Measurements from ENCODE around the gene MBD3L4.
"Not testable (repeated sequence)": the region's sequence is repeated elsewhere in the genome, so short reads cannot be mapped to it uniquely, and the experiment has no call there.

The MBD3L4 gene

DNA sequence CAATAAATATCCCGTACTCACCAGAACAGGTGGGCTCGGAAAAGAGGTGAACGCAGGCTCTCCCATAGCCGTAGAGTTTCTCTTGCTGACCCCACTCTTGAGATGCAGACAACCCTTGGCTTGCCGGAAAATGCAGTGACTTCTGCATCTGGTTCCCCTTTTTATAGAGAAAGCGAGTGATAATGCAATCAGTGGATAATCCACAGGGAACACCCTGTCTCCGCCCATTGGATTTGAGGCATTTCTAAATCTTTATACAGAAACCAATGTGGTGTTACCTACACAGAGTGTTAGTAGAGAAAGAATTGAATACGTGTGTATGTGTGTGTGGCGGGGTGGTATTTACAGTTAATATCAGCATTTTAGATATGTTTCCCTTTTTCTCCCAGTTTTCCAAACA lies at the start of gene MBD3L4:
Gene MBD3L4 (minus strand): TSS at position 101 of the 400 bp plus-strand sequence. CDS start 35 bp downstream, at position 66.
- POLR2A ChIA-PET: not testable (repeated sequence)

DNA sequence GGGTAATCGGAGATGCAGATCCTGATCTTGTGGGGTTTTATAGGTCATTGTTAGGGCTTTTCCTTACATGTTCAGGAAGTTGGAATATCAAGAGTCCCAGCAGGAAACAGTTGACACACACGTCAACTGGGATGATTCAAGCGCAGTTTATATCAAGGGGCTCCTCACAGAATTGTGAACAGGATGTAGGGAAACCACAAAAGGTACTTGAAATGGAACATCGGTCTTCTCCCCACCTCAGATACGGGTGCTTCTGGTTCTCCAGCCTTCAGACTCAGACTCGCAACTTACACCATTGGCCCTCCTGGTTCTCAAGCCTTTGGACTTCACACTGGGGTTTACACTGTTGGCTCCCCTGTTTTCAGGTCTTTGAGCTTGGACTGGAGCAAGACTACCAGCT lies 49.0 kb upstream of the MBD3L4 start:
- DNase-seq (ENCODE audit: extremely low spot score): no peak
- ChIA-PET CTCF (no interaction called here), POLR2A (no interaction called here)
- TF ChIP-seq, protein P1, sequence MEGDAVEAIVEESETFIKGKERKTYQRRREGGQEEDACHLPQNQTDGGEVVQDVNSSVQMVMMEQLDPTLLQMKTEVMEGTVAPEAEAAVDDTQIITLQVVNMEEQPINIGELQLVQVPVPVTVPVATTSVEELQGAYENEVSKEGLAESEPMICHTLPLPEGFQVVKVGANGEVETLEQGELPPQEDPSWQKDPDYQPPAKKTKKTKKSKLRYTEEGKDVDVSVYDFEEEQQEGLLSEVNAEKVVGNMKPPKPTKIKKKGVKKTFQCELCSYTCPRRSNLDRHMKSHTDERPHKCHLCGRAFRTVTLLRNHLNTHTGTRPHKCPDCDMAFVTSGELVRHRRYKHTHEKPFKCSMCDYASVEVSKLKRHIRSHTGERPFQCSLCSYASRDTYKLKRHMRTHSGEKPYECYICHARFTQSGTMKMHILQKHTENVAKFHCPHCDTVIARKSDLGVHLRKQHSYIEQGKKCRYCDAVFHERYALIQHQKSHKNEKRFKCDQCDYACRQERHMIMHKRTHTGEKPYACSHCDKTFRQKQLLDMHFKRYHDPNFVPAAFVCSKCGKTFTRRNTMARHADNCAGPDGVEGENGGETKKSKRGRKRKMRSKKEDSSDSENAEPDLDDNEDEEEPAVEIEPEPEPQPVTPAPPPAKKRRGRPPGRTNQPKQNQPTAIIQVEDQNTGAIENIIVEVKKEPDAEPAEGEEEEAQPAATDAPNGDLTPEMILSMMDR (IDR thresholded peaks at IDR 0.05; ENCODE audit: control extremely low read depth, extremely low read depth, low read depth, missing control alignments): no peak

More for the DNA sequence above, at the start of gene MBD3L4:
- DNase-seq (ENCODE audit: extremely low spot score); CTCF ChIA-PET: not testable (repeated sequence)

DNA sequence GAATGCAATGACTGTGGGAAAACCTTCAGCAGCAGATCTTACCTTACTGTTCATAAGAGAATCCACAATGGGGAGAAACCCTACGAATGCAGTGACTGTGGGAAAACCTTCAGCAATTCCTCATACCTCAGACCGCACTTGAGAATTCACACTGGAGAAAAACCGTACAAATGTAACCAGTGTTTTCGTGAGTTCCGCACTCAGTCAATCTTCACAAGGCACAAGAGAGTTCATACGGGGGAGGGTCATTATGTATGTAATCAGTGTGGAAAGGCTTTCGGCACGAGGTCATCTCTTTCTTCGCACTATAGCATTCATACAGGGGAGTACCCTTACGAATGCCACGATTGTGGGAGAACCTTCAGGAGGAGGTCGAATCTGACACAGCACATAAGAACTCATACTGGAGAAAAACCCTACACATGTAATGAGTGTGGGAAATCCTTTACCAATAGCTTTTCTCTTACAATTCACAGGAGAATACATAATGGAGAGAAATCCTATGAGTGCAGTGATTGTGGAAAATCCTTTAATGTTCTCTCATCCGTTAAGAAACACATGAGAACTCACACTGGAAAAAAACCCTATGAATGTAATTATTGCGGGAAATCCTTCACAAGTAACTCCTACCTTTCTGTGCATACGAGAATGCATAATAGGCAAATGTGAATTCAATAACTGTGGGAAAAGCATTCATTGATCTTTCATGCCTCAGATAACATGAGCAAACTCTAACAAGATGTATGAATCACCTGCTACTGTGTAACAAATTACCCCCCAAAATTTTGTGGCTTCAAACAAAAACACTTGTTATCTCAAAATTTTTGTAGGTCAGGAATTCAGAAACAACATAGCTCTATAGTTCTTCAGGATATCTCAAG lies 43.3 kb upstream of the MBD3L4 start:
- ChIA-PET CTCF (interaction anchor here (2.2 kb wide), 1 partner anchor 11 kb away, joined by 7 read pairs; no protein-coding TSS in a partner anchor), POLR2A (no interaction called here)

DNA sequence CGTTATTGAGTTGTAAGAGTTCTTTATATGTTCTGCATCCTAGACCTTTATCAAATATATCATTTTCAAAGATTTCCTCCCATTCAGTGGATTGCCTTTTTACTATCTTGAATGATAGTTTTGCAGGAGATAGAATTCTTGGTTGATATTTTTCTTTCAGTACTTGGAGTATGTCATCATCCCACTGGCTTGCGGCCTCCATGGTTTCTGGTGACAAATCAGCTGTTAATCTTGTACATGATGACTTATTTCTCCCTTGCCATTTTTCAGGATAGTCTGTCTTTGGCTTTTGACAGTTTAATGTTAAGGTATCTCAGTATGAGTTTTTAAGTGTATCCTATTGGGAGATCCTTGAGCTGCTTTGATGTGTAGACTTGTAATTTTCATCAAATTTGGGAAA lies 38.0 kb upstream of the MBD3L4 start:
- POLR2A ChIA-PET: no interaction called here
- DNase-seq (ENCODE audit: extremely low spot score): no peak
- CTCF ChIA-PET: no interaction called here

More for the DNA sequence above, 43.3 kb upstream of the MBD3L4 start:
- no peak for DNase-seq (ENCODE audit: extremely low spot score)
- TF ChIP-seq, protein P1 (IDR thresholded peaks at IDR 0.05; ENCODE audit: control extremely low read depth, extremely low read depth, low read depth, missing control alignments): no peak

DNA sequence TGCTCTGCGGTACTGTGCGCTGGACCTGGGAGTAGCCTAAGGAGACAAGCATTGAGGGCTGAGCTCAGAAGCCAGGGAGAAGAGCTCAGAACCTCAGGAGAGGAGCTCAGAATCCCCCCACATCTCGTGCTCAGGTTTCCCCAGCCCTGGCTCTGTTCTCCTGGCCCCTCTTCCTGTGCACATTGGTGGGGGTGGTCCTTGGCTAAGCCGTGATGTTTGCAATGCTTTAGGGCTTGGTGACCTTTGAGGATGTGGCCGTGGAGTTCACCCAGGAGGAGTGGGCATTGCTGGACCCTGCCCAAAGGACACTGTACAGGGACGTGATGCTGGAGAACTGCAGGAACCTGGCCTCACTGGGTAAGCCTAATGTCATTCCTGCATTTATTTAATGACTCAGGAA lies 36.2 kb upstream of the MBD3L4 start:
- DNase-seq (ENCODE audit: extremely low spot score): no peak
- POLR2A ChIA-PET: no interaction called here
- CTCF ChIA-PET: interaction anchor here (0.8 kb wide), 1 partner anchor 9 kb away, joined by 3 read pairs; no protein-coding TSS in a partner anchor
- TF ChIP-seq, protein P1 (IDR thresholded peaks at IDR 0.05; ENCODE audit: control extremely low read depth, extremely low read depth, low read depth, missing control alignments): no peak

More for the DNA sequence above, 38.0 kb upstream of the MBD3L4 start:
- TF ChIP-seq, protein P1 (IDR thresholded peaks at IDR 0.05; ENCODE audit: control extremely low read depth, extremely low read depth, low read depth, missing control alignments): no peak

DNA sequence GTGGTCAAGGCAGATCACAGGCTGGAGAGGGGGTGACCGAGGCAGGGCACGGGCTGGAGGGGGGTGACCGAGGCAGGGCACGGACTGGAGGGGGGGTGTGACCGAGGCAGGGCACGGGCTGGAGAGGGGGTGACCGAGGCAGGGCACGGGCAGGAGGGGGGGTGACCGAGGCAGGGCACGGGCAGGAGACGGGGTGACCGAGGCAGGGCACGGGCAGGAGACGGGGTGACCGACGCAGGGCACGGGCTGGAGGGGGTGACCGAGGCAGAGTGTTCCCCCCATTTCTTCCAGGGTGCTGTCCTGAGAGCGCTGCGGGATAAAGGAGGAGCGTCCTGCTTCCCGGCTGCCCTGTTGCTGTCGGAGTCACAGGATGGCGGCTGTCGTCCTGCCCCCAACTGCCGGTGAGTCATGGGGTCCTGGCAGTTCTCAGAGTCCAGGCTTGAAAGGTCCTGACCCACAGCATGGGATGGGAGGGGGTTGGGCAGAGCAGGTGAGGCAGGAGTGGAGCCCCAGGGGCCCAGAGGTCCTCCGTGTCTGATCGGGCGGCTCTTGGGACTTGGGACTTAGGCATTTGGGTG lies 34.8 kb upstream of the MBD3L4 start:
- no peak for DNase-seq (ENCODE audit: extremely low spot score)
- TF ChIP-seq, protein P1 (IDR thresholded peaks at IDR 0.05; ENCODE audit: control extremely low read depth, extremely low read depth, low read depth, missing control alignments): no peak
- CTCF ChIA-PET: no interaction called here
- POLR2A ChIA-PET: no interaction called here

DNA sequence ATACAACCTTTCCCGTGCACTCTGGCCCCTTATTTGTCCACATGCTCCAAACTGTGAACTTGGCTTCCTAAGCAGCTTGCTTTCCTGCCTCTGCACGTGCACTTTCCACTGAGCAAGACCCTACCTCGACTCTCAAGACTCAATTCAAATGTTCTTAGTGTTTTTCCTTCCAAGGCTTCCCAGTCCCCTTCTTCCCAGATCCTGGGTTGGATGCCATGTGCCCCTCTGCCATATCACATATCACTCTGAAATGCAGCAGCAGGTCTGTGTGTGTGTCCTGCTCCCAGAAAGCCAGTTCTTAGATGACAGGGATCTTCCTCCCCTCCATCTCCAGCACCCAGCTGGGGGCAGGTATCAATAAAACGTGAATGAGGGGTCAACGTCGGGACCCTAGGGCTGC lies 32.6 kb upstream of the MBD3L4 start:
- no peak for DNase-seq (ENCODE audit: extremely low spot score)
- POLR2A ChIA-PET: no interaction called here

More for the DNA sequence above, 32.6 kb upstream of the MBD3L4 start:
- CTCF ChIA-PET: interaction anchor here (2.5 kb wide), 1 partner anchor 11 kb away, joined by 7 read pairs; no protein-coding TSS in a partner anchor
- TF ChIP-seq, protein P1 (IDR thresholded peaks at IDR 0.05; ENCODE audit: control extremely low read depth, extremely low read depth, low read depth, missing control alignments): no peak

Measured in GM10248 (cell line).